ENCODE results near the gene BATF3.

Gene BATF3

GRCh38 chr1:212686591-212686990, 13.0 kb downstream of the BATF3 start:
- Histone ChIP-seq H3K27me3 (ENCODE audit: insufficient read depth, low read length) (peaks cover 9% of the 10 kb centered on the region; the same call in 1 of the 2 replicates), H2AFZ (ENCODE audit: low read length) (no peak overlapping the region), H3F3A (ENCODE audit: insufficient read depth, low read length) (no peaks in the 10 kb centered on the region), H3K9me3 (ENCODE audit: low read length) (no peaks in the 10 kb centered on the region), H3K36me3 (ENCODE audit: insufficient read depth, low read length) (no peaks in the 10 kb centered on the region), H3K4me3 (ENCODE audit: low read depth, low read length, poor library complexity, severe bottlenecking) (no peak overlapping the region), H3K9me2 (ENCODE audit: low read depth, low read length) (no peaks in the 10 kb centered on the region), H3K4me1 (ENCODE audit: insufficient read depth, low read length, severe bottlenecking) (peaks cover 12% of the 10 kb centered on the region), H3K27ac (ENCODE audit: low read depth, low read length, poor library complexity, severe bottlenecking) (no peak overlapping the region), H3K9ac (ENCODE audit: low read length) (no peak overlapping the region), H3K4me2 (ENCODE audit: low read length) (no peak overlapping the region), H3K79me2 (ENCODE audit: insufficient read depth, low read length) (no peaks in the 10 kb centered on the region), H4K20me1 (ENCODE audit: insufficient read depth, low read length) (no peaks in the 10 kb centered on the region)
- TF ChIP-seq EZH2 (IDR thresholded peaks at IDR 0.05; ENCODE audit: borderline replicate concordance, low read length), result no peak
- no peak for TF ChIP-seq CTCF (IDR thresholded peaks at IDR 0.05; ENCODE audit: low read length)

GRCh38 chr1:212686069-212686468, 13.6 kb downstream of the BATF3 start:
- Histone ChIP-seq H3K27me3 (ENCODE audit: insufficient read depth, low read length) (peaks cover 9% of the 10 kb centered on the region; the same call in 1 of the 2 replicates), H3K9ac (ENCODE audit: low read length) (no peak overlapping the region), H3K4me1 (ENCODE audit: insufficient read depth, low read length, severe bottlenecking) (peaks cover 12% of the 10 kb centered on the region), H3K4me2 (ENCODE audit: low read length) (no peak overlapping the region), H3K79me2 (ENCODE audit: insufficient read depth, low read length) (no peaks in the 10 kb centered on the region), H3F3A (ENCODE audit: insufficient read depth, low read length) (no peaks in the 10 kb centered on the region), H3K36me3 (ENCODE audit: insufficient read depth, low read length) (no peaks in the 10 kb centered on the region), H3K27ac (ENCODE audit: low read depth, low read length, poor library complexity, severe bottlenecking) (no peak overlapping the region), H2AFZ (ENCODE audit: low read length) (no peak overlapping the region), H4K20me1 (ENCODE audit: insufficient read depth, low read length) (no peaks in the 10 kb centered on the region), H3K9me2 (ENCODE audit: low read depth, low read length) (no peaks in the 10 kb centered on the region), H3K4me3 (ENCODE audit: low read depth, low read length, poor library complexity, severe bottlenecking) (no peak overlapping the region), H3K9me3 (ENCODE audit: low read length) (no peaks in the 10 kb centered on the region)
- no peak for TF ChIP-seq EZH2 (IDR thresholded peaks at IDR 0.05; ENCODE audit: borderline replicate concordance, low read length)
- no peak for TF ChIP-seq CTCF (IDR thresholded peaks at IDR 0.05; ENCODE audit: low read length)

- H3K9me2 ChIP-seq (ENCODE audit: low read depth, low read length), result no peaks in the 10 kb centered on the region
- no peaks in the 10 kb centered on the region for H3K79me2 ChIP-seq (ENCODE audit: insufficient read depth, low read length)
- no peak overlapping the region for H3K4me3 ChIP-seq (ENCODE audit: low read depth, low read length, poor library complexity, severe bottlenecking)
- no peaks in the 10 kb centered on the region for H3F3A ChIP-seq (ENCODE audit: insufficient read depth, low read length)
- H3K9me3 ChIP-seq (ENCODE audit: low read length), result no peaks in the 10 kb centered on the region
- H3K27me3 ChIP-seq (ENCODE audit: insufficient read depth, low read length), result peaks cover 9% of the 10 kb centered on the region; the same call in 1 of the 2 replicates
- no peak overlapping the region for H3K27ac ChIP-seq (ENCODE audit: low read depth, low read length, poor library complexity, severe bottlenecking)
- H3K4me1 ChIP-seq (ENCODE audit: insufficient read depth, low read length, severe bottlenecking), result peaks cover 12% of the 10 kb centered on the region
- H3K4me2 ChIP-seq (ENCODE audit: low read length), result no peak overlapping the region
- H2AFZ ChIP-seq (ENCODE audit: low read length), result no peak overlapping the region
- TF ChIP-seq CTCF (IDR thresholded peaks at IDR 0.05; ENCODE audit: low read length), result no peak
- TF ChIP-seq EZH2 (IDR thresholded peaks at IDR 0.05; ENCODE audit: borderline replicate concordance, low read length), result no peak
- no peaks in the 10 kb centered on the region for H3K36me3 ChIP-seq (ENCODE audit: insufficient read depth, low read length)
- H4K20me1 ChIP-seq (ENCODE audit: insufficient read depth, low read length), result no peaks in the 10 kb centered on the region
- no peak overlapping the region for H3K9ac ChIP-seq (ENCODE audit: low read length)
These were observed 14.2 kb downstream of the BATF3 start for GRCh38 chr1:212685429-212685828.
